RWPE1 (cell line): ENCODE data around the gene TBX21.

ENCODE experiments used
- CTCF ChIA-PET: fragments of 350-600 bp; sonication (Branson Sonifier 250); formaldehyde crosslinking; extraction: SDS; loops from one replicate; lab custom pipeline; 2021; lab: Yijun Ruan, JAX
- POLR2A ChIA-PET: fragments of 400-600 bp; formaldehyde crosslinking; extraction: SDS; loops from one replicate; lab custom pipeline; 2020; ENCODE audit warnings: antibody characterized with exemption; ENCODE audit not compliant: low non-redundant PET; lab: Yijun Ruan, JAX
- DNase-seq: peaks from one replicate; pipeline ENCODE4 v3.0.0; 2012; ENCODE audit warnings: low spot score
- H3K27ac ChIP-seq: fragments of 450-650 bp; 2 replicates; pipeline ENCODE4 v1.5.1; 2017
- CTCF ChIP-seq: fragments of 450-650 bp; conservative IDR thresholded peaks from 2 replicates; pipeline ENCODE4 v1.5.1; 2017; ENCODE audit warnings: low read depth, mild to moderate bottlenecking

Gene TBX21

GRCh38 chr17:47731396-47731795 is 1.6 kb upstream of the TBX21 start:
- ChIA-PET POLR2A (no interaction called here), CTCF (interaction anchor here (0.7 to 1.1 kb wide), 2 partner anchors 11 to 13 kb away, joined by 3 read pairs; no protein-coding TSS in a partner anchor)
- H3K27ac ChIP-seq, result no peak overlapping the region
- no peak for TF ChIP-seq CTCF
- no peak for DNase-seq

GRCh38 chr17:47732399-47733046 is 513 bp upstream of the TBX21 start:
- no peak for DNase-seq
- ChIA-PET CTCF (interaction anchor here (0.5 to 1.4 kb wide), 7 partner anchors 9 to 69 kb away, joined by 3 to 4 read pairs (median 3); no protein-coding TSS in a partner anchor), POLR2A (no interaction called here)
- H3K27ac ChIP-seq, result no peak overlapping the region
- TF ChIP-seq CTCF, result no peak

DNA sequence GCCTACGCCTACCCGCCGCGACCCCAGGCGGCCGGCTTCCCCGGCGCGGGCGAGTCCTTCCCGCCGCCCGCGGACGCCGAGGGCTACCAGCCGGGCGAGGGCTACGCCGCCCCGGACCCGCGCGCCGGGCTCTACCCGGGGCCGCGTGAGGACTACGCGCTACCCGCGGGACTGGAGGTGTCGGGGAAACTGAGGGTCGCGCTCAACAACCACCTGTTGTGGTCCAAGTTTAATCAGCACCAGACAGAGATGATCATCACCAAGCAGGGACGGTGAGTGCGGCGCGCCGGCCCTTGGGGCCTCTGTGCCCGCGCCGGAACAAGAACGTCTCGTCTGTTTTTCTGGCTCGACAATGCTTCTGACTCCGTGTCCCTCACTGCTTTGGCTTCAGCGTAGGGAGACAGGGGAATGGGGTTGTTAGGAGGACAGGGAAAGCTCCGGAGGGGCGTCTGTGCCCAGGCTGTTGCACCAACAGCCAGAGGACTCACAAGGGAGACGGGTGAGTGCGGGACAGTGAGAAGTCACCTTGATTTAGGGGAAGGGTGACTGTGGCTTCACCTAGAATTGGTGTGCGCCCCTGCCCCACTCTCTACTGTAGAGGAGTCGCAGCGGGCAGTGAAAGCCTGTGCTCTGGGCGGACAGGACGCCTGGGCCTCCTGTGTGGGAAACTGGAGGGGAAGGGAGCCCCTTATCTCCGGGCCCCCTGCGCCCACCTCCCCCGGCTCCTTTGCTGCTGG is 806 bp downstream of the TBX21 start:
- TF ChIP-seq CTCF, result no peak
- ChIA-PET CTCF (interaction anchor here (0.5 to 1.2 kb wide), 5 partner anchors 12 to 418 kb away, joined by 3 to 8 read pairs (median 4); no protein-coding TSS in a partner anchor), POLR2A (no interaction called here)
- no peak overlapping the region for H3K27ac ChIP-seq
- no peak for DNase-seq

- POLR2A ChIA-PET, result no interaction called here
- no peak for TF ChIP-seq CTCF
- DNase-seq, result no peak
- CTCF ChIA-PET, result no interaction called here
- no peak overlapping the region for H3K27ac ChIP-seq
Measured at GRCh38 chr17:47735139-47735464, 2.1 kb downstream of the TBX21 start.

- H3K27ac ChIP-seq, result no peak overlapping the region
- TF ChIP-seq CTCF, result no peak
- POLR2A ChIA-PET, result no interaction called here
- CTCF ChIA-PET, result no interaction called here
- no peak for DNase-seq
Measured at GRCh38 chr17:47735536-47736011, 2.5 kb downstream of the TBX21 start.

DNA sequence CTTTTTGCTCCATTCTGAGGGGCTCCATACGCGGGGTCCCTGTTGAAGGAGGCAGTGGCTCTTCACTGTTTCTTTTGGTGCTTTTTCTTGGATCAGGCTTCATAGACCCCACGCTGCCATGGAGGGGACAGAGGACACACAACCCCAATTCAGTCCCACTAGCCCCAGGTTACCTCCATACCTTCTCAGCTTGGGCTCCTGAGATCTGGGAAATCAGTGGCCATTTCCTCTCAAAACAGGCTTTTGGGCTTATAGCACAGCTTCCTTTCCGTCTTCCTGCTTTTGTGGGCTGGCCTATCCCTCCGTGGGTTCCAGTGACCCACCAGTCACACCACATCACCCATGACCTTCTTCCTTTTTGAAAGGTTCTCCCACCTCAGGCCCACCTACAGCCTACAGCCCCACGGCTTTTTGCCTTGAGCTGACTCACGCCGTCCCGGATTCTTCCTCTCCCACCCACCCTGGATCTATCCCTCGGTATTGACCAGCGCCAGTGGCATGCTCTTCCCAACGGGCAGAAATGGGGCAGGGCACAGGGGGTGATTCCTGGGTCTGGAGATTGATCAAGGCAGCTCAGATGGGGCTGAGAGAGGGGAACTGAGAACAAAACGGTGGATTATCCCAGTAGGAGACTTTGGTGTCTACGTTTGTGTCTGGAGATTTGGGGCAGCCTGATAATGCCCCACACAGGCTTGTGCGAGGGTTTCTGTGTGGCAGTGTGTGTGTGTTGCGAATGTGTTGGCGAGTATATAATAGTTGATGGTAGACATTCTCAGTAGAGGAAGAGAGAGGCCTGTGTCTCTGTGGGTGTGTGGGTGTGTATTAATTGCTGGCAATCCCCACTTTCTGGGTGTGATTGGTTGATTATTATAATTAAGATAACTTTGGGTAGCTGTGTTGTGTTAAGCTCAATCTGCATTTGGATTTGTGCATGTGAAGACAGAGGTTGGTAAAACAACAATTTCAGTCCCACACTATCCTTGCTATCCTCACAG is 3.8 kb downstream of the TBX21 start:
- TF ChIP-seq CTCF, result no peak
- DNase-seq, result no peak
- H3K27ac ChIP-seq, result no peak overlapping the region
- ChIA-PET POLR2A (interaction anchor here (0.6 kb wide), 1 partner anchor 205 kb away, joined by 5 read pairs; the partner anchor contains the start of gene PNPO), CTCF (no interaction called here)
